ENCODE data around the gene ORMDL3. TPM values are rescaled to one million over a fixed set of nuclear protein-coding genes. Genes with fewer than 3 reads are reported as not detected.

Gene ORMDL3, protein sequence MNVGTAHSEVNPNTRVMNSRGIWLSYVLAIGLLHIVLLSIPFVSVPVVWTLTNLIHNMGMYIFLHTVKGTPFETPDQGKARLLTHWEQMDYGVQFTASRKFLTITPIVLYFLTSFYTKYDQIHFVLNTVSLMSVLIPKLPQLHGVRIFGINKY
- total RNA-seq, result 100 to 1,000 TPM; 105 to 174 (median 128) TPM
- long read RNA-seq, partial matches to known transcripts, result 1 of 9 reads
- long read RNA-seq, other reads (novel, unspliced or antisense), result 6 of 9 reads

DNA sequence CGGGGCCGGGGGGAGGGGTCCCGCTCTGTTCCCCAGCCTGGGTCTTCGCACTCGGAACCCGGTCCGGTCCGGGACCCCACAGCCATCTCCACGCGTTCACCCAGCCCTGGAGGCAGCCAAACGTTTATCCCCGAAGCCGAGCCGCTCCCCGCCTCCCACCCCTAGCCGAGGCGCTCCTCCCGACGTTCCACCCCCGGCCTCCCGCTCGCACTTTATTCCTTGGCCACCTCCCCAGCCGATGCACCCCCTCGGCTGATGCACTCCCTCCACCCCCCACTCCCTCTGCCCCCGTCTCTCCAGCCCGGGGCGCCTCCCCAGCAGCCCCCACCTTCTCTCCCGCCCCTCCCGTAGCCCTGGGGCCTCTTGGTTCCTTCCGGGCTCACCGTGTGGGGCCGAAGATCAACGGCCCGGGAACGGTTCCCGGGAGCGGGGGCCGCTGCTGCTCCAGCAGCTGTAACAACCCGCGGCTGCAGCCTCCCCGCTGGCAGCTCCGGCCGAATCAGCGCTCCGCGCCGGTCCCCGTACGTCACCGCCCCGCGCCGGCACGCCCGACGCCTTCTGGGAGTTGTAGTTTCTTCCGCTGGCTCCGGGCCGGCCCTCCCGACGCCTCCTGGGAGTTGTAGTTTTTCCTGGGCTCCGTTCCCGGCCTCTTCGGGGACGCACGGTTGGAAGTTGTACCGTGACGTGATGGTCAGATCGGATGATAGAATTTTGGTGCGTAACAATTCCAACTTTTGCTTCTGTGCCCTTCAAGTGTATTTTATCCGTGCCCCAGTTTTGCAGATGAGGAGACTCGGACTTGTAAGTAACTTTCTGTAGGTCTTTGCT, at the start of gene ORMDL3, which contains the start of gene LRRC3C:
TSS of gene ORMDL3 (minus strand) at position 501 of the 828 bp plus-strand sequence. CDS start 3,398 bp downstream, outside the sequence.
TSS of gene LRRC3C (plus strand) at position 632 of the 828 bp plus-strand sequence. CDS start 13,792 bp downstream, outside the sequence.
- Histone ChIP-seq H3K36me3 (peaks cover 0 to 16% (median 8%) of the 10 kb centered on the region in 4 donors), H3K4me1 (peaks cover 0 to 44% (median 28%) of the 10 kb centered on the region in 4 donors), H3K27ac (peak within 1 kb of the TSS; percentile 89 to 98 (median 95)), H3K27me3 (no peaks in the 10 kb centered on the region), H3K9me3 (no peaks in the 10 kb centered on the region), H3K4me3 (peak within 1 kb of the TSS; percentile 84 to 91 (median 86))
- intact Hi-C loops (cut with DNase I), result no loop called here
- ATAC-seq (peak; percentile 60 to 76 (median 72)), DNase-seq (peak; percentile 95 to 97 (median 97))
- WGBS (ENCODE audit: insufficient coverage, low coverage, low lambda C conversion rate, missing lambda C conversion rate), result 0% methylated on average over 42 of the region's 72 CpGs
- peak; percentile 84 for TF ChIP-seq POLR2A (IDR thresholded peaks at IDR 0.05)
- TF ChIP-seq, protein P1, sequence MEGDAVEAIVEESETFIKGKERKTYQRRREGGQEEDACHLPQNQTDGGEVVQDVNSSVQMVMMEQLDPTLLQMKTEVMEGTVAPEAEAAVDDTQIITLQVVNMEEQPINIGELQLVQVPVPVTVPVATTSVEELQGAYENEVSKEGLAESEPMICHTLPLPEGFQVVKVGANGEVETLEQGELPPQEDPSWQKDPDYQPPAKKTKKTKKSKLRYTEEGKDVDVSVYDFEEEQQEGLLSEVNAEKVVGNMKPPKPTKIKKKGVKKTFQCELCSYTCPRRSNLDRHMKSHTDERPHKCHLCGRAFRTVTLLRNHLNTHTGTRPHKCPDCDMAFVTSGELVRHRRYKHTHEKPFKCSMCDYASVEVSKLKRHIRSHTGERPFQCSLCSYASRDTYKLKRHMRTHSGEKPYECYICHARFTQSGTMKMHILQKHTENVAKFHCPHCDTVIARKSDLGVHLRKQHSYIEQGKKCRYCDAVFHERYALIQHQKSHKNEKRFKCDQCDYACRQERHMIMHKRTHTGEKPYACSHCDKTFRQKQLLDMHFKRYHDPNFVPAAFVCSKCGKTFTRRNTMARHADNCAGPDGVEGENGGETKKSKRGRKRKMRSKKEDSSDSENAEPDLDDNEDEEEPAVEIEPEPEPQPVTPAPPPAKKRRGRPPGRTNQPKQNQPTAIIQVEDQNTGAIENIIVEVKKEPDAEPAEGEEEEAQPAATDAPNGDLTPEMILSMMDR (IDR thresholded peaks at IDR 0.05), result no peak

DNA sequence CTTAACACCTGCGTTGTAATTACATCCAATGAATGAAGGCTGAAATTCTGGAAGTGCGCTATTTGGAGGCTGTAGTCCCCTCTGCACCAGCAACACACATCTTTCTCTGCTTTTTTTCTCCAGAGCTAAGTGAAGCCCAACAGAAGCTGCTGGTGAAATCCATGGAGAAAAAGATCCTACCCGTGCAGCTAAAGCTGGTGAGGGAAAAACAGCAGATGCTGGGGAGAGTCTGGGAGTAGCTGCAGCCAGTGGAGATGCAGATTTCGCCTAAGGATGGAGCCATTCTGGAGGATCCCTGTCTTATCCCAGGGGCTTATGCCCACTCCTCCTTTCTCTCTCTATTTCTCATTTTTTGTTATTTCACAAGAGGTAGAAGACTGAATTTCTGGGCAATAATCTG, 48.4 kb upstream of the ORMDL3 start:
- H3K27me3 ChIP-seq, result no peaks in the 10 kb centered on the region
- WGBS (ENCODE audit: insufficient coverage, low coverage, low lambda C conversion rate, missing lambda C conversion rate), result 65% methylated on average over 4 of the region's 4 CpGs

DNA sequence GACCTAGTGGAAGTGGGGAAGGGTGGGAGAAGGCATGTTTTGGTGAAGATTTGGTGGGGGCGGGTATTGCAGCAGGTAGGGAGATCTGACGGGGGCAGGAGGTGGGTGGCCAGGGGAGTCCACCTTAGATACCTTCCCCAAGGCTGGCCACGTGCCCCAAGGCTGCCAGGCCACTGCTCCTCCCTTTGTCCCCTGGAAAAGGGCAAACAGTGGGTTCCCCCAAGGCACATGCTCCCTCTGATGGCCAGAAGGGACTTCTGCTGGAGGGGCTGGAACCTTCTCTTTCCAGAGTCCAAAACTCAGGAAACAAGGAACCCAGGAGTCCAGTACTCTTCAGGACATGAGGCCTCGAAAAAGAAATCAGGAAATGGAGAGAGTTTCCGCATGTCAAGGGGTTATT, 47.0 kb upstream of the ORMDL3 start:
- Histone ChIP-seq H3K4me1 (no peaks in the 10 kb centered on the region), H3K4me3 (no peak overlapping the region), H3K27ac (no peak overlapping the region), H3K27me3 (no peaks in the 10 kb centered on the region), H3K36me3 (no peaks in the 10 kb centered on the region), H3K9me3 (no peaks in the 10 kb centered on the region)
- ATAC-seq (no peak), DNase-seq (no peak)
- TF ChIP-seq, protein P1 (IDR thresholded peaks at IDR 0.05), result no peak
- WGBS (ENCODE audit: insufficient coverage, low coverage, low lambda C conversion rate, missing lambda C conversion rate), result 68% methylated on average over 4 of the region's 5 CpGs
- intact Hi-C loops (cut with DNase I), result loop anchor here in 1 of 2 donors (10.0 kb wide), 1 partner anchor 220 kb away; no protein-coding TSS in a partner anchor

More for the DNA sequence above, 48.4 kb upstream of the ORMDL3 start:
- Histone ChIP-seq H3K27ac (no peak overlapping the region), H3K36me3 (no peaks in the 10 kb centered on the region), H3K4me1 (no peaks in the 10 kb centered on the region), H3K4me3 (no peak overlapping the region), H3K9me3 (no peaks in the 10 kb centered on the region)
- no peak for DNase-seq
- intact Hi-C loops (cut with DNase I), result loop anchor here in 1 of 2 donors (10.0 kb wide), 1 partner anchor 221 kb away; no protein-coding TSS in a partner anchor
- no peak for TF ChIP-seq POLR2A (IDR thresholded peaks at IDR 0.05)
- TF ChIP-seq, protein P1 (IDR thresholded peaks at IDR 0.05), result no peak
- ATAC-seq, result no peak

DNA sequence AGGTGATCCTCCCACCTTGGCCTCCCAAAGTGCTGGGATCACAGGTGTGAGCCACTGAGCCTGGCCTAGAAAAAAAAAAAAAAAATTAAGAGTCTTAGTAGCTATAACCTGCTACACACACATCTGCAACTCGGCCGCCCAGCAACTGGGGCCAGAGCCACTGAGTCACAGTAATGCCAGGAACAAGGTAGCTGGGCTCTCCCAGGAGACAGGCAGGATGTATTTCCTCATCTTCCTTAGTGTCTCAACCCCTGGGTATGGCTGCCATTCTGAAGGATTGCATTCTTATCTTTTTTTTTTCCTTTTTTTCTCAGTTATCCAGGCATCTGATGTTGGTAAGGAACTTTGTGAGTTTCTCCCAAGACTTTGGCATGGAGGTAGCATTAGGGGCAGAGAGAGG, 46.1 kb upstream of the ORMDL3 start:
- whole genome bisulfite sequencing (ENCODE audit: insufficient coverage, low coverage, low lambda C conversion rate, missing lambda C conversion rate), result no CpG with 5 or more reads among the region's 2 CpGs
- TF ChIP-seq, protein P1 (IDR thresholded peaks at IDR 0.05), result no peak
- TF ChIP-seq POLR2A (IDR thresholded peaks at IDR 0.05), result no peak
- Histone ChIP-seq H3K27ac (no peak overlapping the region), H3K36me3 (no peaks in the 10 kb centered on the region), H3K9me3 (no peaks in the 10 kb centered on the region), H3K27me3 (no peaks in the 10 kb centered on the region), H3K4me1 (no peaks in the 10 kb centered on the region), H3K4me3 (no peak overlapping the region)
- ATAC-seq (no peak), DNase-seq (no peak)
- intact Hi-C loops (cut with DNase I), result loop anchor here in 1 of 2 donors (10.0 kb wide), 1 partner anchor 219 kb away; no protein-coding TSS in a partner anchor
